B cell (primary cell): ENCODE results near the gene FANCD2OS. TPM values are rescaled to one million over a fixed set of nuclear protein-coding genes. Genes with fewer than 3 reads are reported as not detected.
"Not testable (repeated sequence)": the region's sequence is repeated elsewhere in the genome, so short reads cannot be mapped to it uniquely, and the experiment has no call there.

Experiments used
- ATAC-seq: fragments of 200-7000 bp; cut with Tn5 transposase; one replicate; pipeline ENCODE4 v1.10.0; 2021; ENCODE audit warnings: low read depth, mild to moderate bottlenecking, moderate number of reproducible peaks, moderate library complexity
- CTCF ChIA-PET: fragments of 350-600 bp; sonication (Branson Sonifier 250); formaldehyde crosslinking; loops from one replicate; lab custom pipeline; 2021; ENCODE audit warnings: antibody characterized with exemption, inconsistent platforms; lab: Charles Lee
- POLR2A ChIA-PET: fragments of 350-600 bp; sonication (Branson Sonifier 250); formaldehyde crosslinking; loops from one replicate; lab custom pipeline; 2021; ENCODE audit warnings: antibody characterized with exemption; lab: Charles Lee
- DNase-seq: peaks from one replicate; pipeline ENCODE4 v3.0.0; 2013
- H2AFZ ChIP-seq: 2 replicates; pipeline ENCODE4 v1.6.1; 2012; ENCODE audit warnings: mild to moderate bottlenecking, low read depth, low read length; ENCODE audit not compliant: insufficient read depth, poor library complexity, severe bottlenecking
- H3K27ac ChIP-seq, 2 donors: 1 replicate in 1 of 2; 2 replicates in 1 of 2; pipeline ENCODE4 v1.5.1; 2012 to 2013; ENCODE audit warnings: low read length in 2 of 2, mild to moderate bottlenecking in 2 of 2, moderate library complexity in 1 of 2
- H3K27me3 ChIP-seq, 4 experiments: fragments of 200-600 bp in 1 of 4; sonication (generic) in 1 of 4; replicated peaks in 1 of 4; 1 replicate in 2 of 4; 2 replicates in 2 of 4; pipeline versions ENCODE4 v1.6.1 to v1.7.0; 2013 to 2016; ENCODE audit warnings: low read length in 3 of 4, mild to moderate bottlenecking in 2 of 4, mixed read lengths in 1 of 4, moderate library complexity in 1 of 4; ENCODE audit not compliant: insufficient read depth in 4 of 4, control insufficient read depth in 3 of 4; ENCODE audit errors: control extremely low read depth in 1 of 4
- H3K36me3 ChIP-seq, 2 experiments: replicated peaks in 1 of 2; 1 replicate in 1 of 2; 2 replicates in 1 of 2; pipeline versions ENCODE4 v1.6.1 to v1.7.1; 2013; ENCODE audit warnings: low read length in 1 of 2; ENCODE audit not compliant: insufficient read depth in 2 of 2, control insufficient read depth in 1 of 2; ENCODE audit errors: control extremely low read depth in 1 of 2, extremely low read depth in 1 of 2
- H3K4me1 ChIP-seq, 2 donors: fragments of 200-600 bp in 1 of 2; sonication (generic) in 1 of 2; 1 replicate in 1 of 2; 2 replicates in 1 of 2; pipeline versions ENCODE4 v1.5.1 to v1.6.1; 2013 to 2017; ENCODE audit warnings: low read length in 2 of 2; ENCODE audit not compliant: control insufficient read depth in 2 of 2, insufficient read depth in 2 of 2
- H3K4me2 ChIP-seq: replicated peaks from 2 replicates; pipeline ENCODE3; 2012; ENCODE audit warnings: mild to moderate bottlenecking, low read depth, low read length; ENCODE audit not compliant: poor library complexity, severe bottlenecking
- H3K4me3 ChIP-seq, 5 experiments: fragments of 200-600 bp in 1 of 5; sonication (generic) in 1 of 5; 1 replicate in 3 of 5; 2 replicates in 2 of 5; pipeline versions ENCODE4 v1.5.1 to v1.7.0; 2011 to 2016; ENCODE audit warnings: low read length in 4 of 5, mild to moderate bottlenecking in 4 of 5, low read depth in 2 of 5, control low read depth in 1 of 5, moderate library complexity in 1 of 5; ENCODE audit not compliant: insufficient read depth in 1 of 5; ENCODE audit errors: control extremely low read depth in 1 of 5, extremely low read depth in 1 of 5
- H3K79me2 ChIP-seq: fragments of 200-600 bp; sonication (generic); one replicate; pipeline ENCODE4 v1.6.0; 2016; ENCODE audit warnings: low read length; ENCODE audit not compliant: control insufficient read depth, insufficient read depth
- H3K9ac ChIP-seq: fragments of 200-600 bp; sonication (generic); 2 replicates; pipeline ENCODE4 v1.6.1; 2017; ENCODE audit warnings: mild to moderate bottlenecking, low read length, moderate library complexity
- H3K9me3 ChIP-seq, 3 donors: one replicate each; pipeline versions ENCODE4 v1.6.1 to v1.7.1; 2013; ENCODE audit warnings: low read length in 2 of 3; ENCODE audit not compliant: control insufficient read depth in 2 of 3, insufficient read depth in 1 of 3; ENCODE audit errors: control extremely low read depth in 1 of 3
- H4K20me1 ChIP-seq: 2 replicates; pipeline ENCODE4 v1.6.0; 2012; ENCODE audit warnings: mild to moderate bottlenecking, low read length; ENCODE audit not compliant: insufficient read depth, control insufficient read depth, poor library complexity, severe bottlenecking
- H3K27ac Mint-ChIP-seq: one replicate; pipeline ENCODE4 v1.8.0; 2021; ENCODE audit warnings: mixed read lengths
- H3K27me3 Mint-ChIP-seq: one replicate; pipeline ENCODE4 v1.8.0; 2021; ENCODE audit warnings: mixed read lengths
- H3K4me1 Mint-ChIP-seq: one replicate; pipeline ENCODE4 v1.8.0; 2021; ENCODE audit warnings: mixed read lengths
- H3K4me3 Mint-ChIP-seq: one replicate; pipeline ENCODE4 v1.8.0; 2021; ENCODE audit warnings: mixed read lengths
- H3K9me3 Mint-ChIP-seq: one replicate; pipeline ENCODE4 v1.8.0; 2022; ENCODE audit warnings: mixed read lengths; ENCODE audit not compliant: insufficient read depth
- CTCF ChIP-seq: fragments of 200-600 bp; IDR thresholded peaks from one replicate; pipeline ENCODE4 v1.8.0; 2022; ENCODE audit warnings: antibody characterized with exemption, mild to moderate bottlenecking
- EZH2 ChIP-seq: IDR thresholded peaks from 2 replicates; pipeline ENCODE4 v1.6.1; 2012; ENCODE audit warnings: borderline replicate concordance, low read depth, mild to moderate bottlenecking, moderate library complexity, low read length; ENCODE audit not compliant: insufficient read depth, poor library complexity, severe bottlenecking
- WGBS: methylation state at CpG from one replicate; pipeline ENCODE4 v1.1.5; 2013; ENCODE audit warnings: missing lambda C conversion rate; ENCODE audit not compliant: insufficient coverage; 5-methylcytosine and 5-hydroxymethylcytosine counted together
- intact Hi-C: fragments of 100-400 bp; cut with micrococcal nuclease; formaldehyde crosslinking; loops from one replicate; pipeline ENCODE4 v1.10.0; 2022
- polyA plus RNA-seq: library from polyadenylated mRNA; depleted of rRNA; stranded (reverse); fragments of >200 nt; gene quantifications from 2 replicates; pipeline ENCODE4 v1.2.3, GENCODE V29; 2012
- total RNA-seq, 2 donors: library from RNA; stranded (reverse); fragments of 120-200 nt in 1 of 2; gene quantifications; 1 replicate in 1 of 2; 2 replicates in 1 of 2; pipeline versions ENCODE4 v1.2.3 to v1.2.4, GENCODE V29; 2013 to 2022

FANCD2OS gene
- total and polyA plus RNA-seq, 2 donors (not counting 1 experiment from before 2014, with no cell fraction given) = not detected

- no peak for DNase-seq
- no peak overlapping the region for H3K9ac ChIP-seq
- H4K20me1 ChIP-seq = no peaks in the 10 kb centered on the region
- H3K27me3 ChIP-seq = no peaks in the 10 kb centered on the region
- Mint-ChIP-seq H3K4me3 (no peak overlapping the region), H3K27ac (no peak overlapping the region), H3K4me1 (no peaks in the 10 kb centered on the region), H3K9me3 (no peaks in the 10 kb centered on the region), H3K27me3 (no peaks in the 10 kb centered on the region)
- ChIA-PET POLR2A (no interaction called here), CTCF (no interaction called here)
- H3K9me3 ChIP-seq = no peaks in the 10 kb centered on the region
- H3K36me3 ChIP-seq = peaks cover 4 to 21% of the 10 kb centered on the region in 2 experiments
- 100% methylated on average over 1 of the region's 5 CpGs for WGBS
- H3K79me2 ChIP-seq = no peaks in the 10 kb centered on the region
- no peak overlapping the region for H3K4me2 ChIP-seq
- peaks cover 0 to 12% of the 10 kb centered on the region in 2 donors for H3K4me1 ChIP-seq
- intact Hi-C loops = loop anchor here (5.0 kb wide), 1 partner anchor 33 kb away; no protein-coding TSS in a partner anchor
- no peak overlapping the region for H2AFZ ChIP-seq
- no peak for ATAC-seq
- no peak overlapping the region for H3K4me3 ChIP-seq
- H3K27ac ChIP-seq = no peak overlapping the region
- TF ChIP-seq EZH2 (no peak), CTCF (no peak)
Observed at GRCh38 chr3:10099041-10099440, 9.0 kb downstream of the FANCD2OS start.

GRCh38 chr3:10093678-10094077 lies 14.4 kb downstream of the FANCD2OS start:
- CTCF ChIA-PET = no interaction called here
- intact Hi-C loops = no loop called here
- H3K27ac ChIP-seq = no peak overlapping the region
- Mint-ChIP-seq H3K27ac (no peak overlapping the region), H3K4me3 (no peak overlapping the region), H3K27me3 (no peaks in the 10 kb centered on the region), H3K9me3 (no peaks in the 10 kb centered on the region), H3K4me1 (no peaks in the 10 kb centered on the region)
- no peak overlapping the region for H2AFZ ChIP-seq
- no peaks in the 10 kb centered on the region for H3K9me3 ChIP-seq
- H3K4me2 ChIP-seq = no peak overlapping the region
- H3K4me1 ChIP-seq = peaks cover 0 to 12% of the 10 kb centered on the region in 2 donors
- no peak for DNase-seq
- no peaks in the 10 kb centered on the region for H4K20me1 ChIP-seq
- no peaks in the 10 kb centered on the region for H3K79me2 ChIP-seq
- peaks cover 0 to 45% of the 10 kb centered on the region in 2 experiments for H3K36me3 ChIP-seq
- no peak overlapping the region for H3K4me3 ChIP-seq
- POLR2A ChIA-PET = no interaction called here
- TF ChIP-seq CTCF (no peak), EZH2 (no peak)
- H3K9ac ChIP-seq = no peak overlapping the region
- WGBS = no CpG with 5 or more reads among the region's 3 CpGs
- no peak for ATAC-seq
- H3K27me3 ChIP-seq = no peaks in the 10 kb centered on the region

GRCh38 chr3:10091387-10091786 lies 16.7 kb downstream of the FANCD2OS start:
- POLR2A ChIA-PET, H3K4me3 Mint-ChIP-seq, H3K27me3 ChIP-seq, H3K27me3 Mint-ChIP-seq, H3K9me3 ChIP-seq, H3K9me3 Mint-ChIP-seq, H3K79me2 ChIP-seq, H3K4me2 ChIP-seq, DNase-seq, H3K4me1 Mint-ChIP-seq, H3K9ac ChIP-seq, ATAC-seq, H3K27ac Mint-ChIP-seq, CTCF ChIA-PET, H3K4me3 ChIP-seq, intact Hi-C loops, H2AFZ ChIP-seq, H3K27ac ChIP-seq, H4K20me1 ChIP-seq: not testable (repeated sequence)
- no CpG with 5 or more reads among the region's 2 CpGs for WGBS
- peaks cover 0 to 41% of the 10 kb centered on the region in 2 experiments for H3K36me3 ChIP-seq
- H3K4me1 ChIP-seq = peaks cover 0 to 12% of the 10 kb centered on the region in 2 donors
